ENCODE data around the gene RANBP1.

DNA sequence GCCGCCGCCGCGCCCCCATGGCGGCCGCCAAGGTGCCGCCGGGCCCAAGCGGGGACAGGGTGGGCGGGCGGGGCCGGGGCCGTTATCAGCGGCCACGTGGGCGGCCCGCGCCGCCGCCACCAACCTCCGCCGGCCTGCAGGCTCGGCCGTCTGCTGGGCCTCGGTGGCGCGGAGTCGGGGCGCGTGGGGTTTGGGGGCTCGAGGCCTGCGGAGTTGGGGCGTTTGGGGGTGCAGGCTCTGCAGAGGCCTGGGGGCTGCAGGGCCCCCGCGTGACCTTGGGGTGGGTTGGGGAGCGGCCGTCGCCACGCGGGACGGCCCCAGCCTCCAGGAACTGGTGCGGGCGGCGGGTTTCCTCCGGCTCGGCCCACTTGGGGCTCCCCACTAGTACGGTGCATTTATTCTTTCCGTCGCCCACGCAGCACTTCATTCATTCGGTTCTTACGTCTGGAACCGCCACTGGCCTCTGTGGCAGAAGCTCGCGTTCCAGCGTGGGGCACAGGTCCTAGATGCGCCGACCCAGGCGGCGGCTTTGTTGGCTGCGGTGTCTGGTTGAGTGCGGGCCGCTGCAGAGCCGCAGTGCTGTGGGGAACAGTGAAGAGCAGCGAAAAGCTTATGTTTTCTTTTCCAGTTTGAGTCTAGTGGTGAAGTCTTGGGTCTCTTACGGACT lies 1.9 kb downstream of the RANBP1 start:
- TF ChIP-seq, protein P1, sequence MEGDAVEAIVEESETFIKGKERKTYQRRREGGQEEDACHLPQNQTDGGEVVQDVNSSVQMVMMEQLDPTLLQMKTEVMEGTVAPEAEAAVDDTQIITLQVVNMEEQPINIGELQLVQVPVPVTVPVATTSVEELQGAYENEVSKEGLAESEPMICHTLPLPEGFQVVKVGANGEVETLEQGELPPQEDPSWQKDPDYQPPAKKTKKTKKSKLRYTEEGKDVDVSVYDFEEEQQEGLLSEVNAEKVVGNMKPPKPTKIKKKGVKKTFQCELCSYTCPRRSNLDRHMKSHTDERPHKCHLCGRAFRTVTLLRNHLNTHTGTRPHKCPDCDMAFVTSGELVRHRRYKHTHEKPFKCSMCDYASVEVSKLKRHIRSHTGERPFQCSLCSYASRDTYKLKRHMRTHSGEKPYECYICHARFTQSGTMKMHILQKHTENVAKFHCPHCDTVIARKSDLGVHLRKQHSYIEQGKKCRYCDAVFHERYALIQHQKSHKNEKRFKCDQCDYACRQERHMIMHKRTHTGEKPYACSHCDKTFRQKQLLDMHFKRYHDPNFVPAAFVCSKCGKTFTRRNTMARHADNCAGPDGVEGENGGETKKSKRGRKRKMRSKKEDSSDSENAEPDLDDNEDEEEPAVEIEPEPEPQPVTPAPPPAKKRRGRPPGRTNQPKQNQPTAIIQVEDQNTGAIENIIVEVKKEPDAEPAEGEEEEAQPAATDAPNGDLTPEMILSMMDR (IDR thresholded peaks at IDR 0.05) = no peak
- no peak for TF ChIP-seq POLR2A (IDR thresholded peaks at IDR 0.05; ENCODE audit: low read depth)
- TF ChIP-seq POLR2AphosphoS5 (IDR thresholded peaks at IDR 0.05) = no peak
- no peak for TF ChIP-seq EP300 (IDR thresholded peaks at IDR 0.05)
